ENCODE data around the gene ST3GAL4.

ST3GAL4 gene

GRCh38 chr11:126450806-126451205 lies 95.3 kb downstream of the ST3GAL4 start:
- DNase-seq (ENCODE audit: low spot score), result no peak

GRCh38 chr11:126451211-126451802 lies 95.8 kb downstream of the ST3GAL4 start:
- DNase-seq (ENCODE audit: low spot score), result no peak

GRCh38 chr11:126452241-126453101 lies 97.0 kb downstream of the ST3GAL4 start:
- no peak for DNase-seq (ENCODE audit: low spot score)

- no peak for DNase-seq (ENCODE audit: low spot score)
These were observed 100.6 kb downstream of the ST3GAL4 start for GRCh38 chr11:126456089-126456488.

- no peak for DNase-seq (ENCODE audit: low spot score)
These were observed 101.5 kb downstream of the ST3GAL4 start for GRCh38 chr11:126456783-126457542.

GRCh38 chr11:126457817-126458216 lies 102.3 kb downstream of the ST3GAL4 start:
- no peak for DNase-seq (ENCODE audit: low spot score)

GRCh38 chr11:126459691-126460281 lies 104.3 kb downstream of the ST3GAL4 start:
- DNase-seq (ENCODE audit: low spot score), result no peak

GRCh38 chr11:126460417-126461095 lies 105.1 kb downstream of the ST3GAL4 start:
- DNase-seq (ENCODE audit: low spot score), result no peak

- DNase-seq (ENCODE audit: low spot score), result no peak
These were observed 105.6 kb downstream of the ST3GAL4 start for GRCh38 chr11:126461096-126461440.

GRCh38 chr11:126461996-126462395 lies 106.5 kb downstream of the ST3GAL4 start:
- no peak for DNase-seq (ENCODE audit: low spot score)

- DNase-seq (ENCODE audit: low spot score), result no peak
These were observed 106.9 kb downstream of the ST3GAL4 start for GRCh38 chr11:126462422-126462821.
